ENCODE measurements around the gene KRT16.

KRT16 gene

GRCh38 chr17:41627316-41628072 is 14.9 kb upstream of the KRT16 start:
- TF ChIP-seq CREB1 (IDR thresholded peaks at IDR 0.05; ENCODE audit: low read depth) (no peak), REST (IDR thresholded peaks at IDR 0.05; ENCODE audit: low read depth) (no peak), NFIC (IDR thresholded peaks at IDR 0.05) (no peak), FOXM1 (IDR thresholded peaks at IDR 0.05; ENCODE audit: borderline replicate concordance, low read depth) (no peak), ZBTB7A (IDR thresholded peaks at IDR 0.05; ENCODE audit: low read depth) (no peak), CEBPB (IDR thresholded peaks at IDR 0.05) (no peak), EGR1 (IDR thresholded peaks at IDR 0.05) (no peak), YY1 (IDR thresholded peaks at IDR 0.05; ENCODE audit: low read depth) (no peak), RAD21 (IDR thresholded peaks at IDR 0.05; ENCODE audit: low read depth) (no peak), TAF1 (IDR thresholded peaks at IDR 0.05; ENCODE audit: low read depth) (no peak), TCF12 (IDR thresholded peaks at IDR 0.05; ENCODE audit: low read depth) (no peak), EP300 (IDR thresholded peaks at IDR 0.05; ENCODE audit: borderline replicate concordance) (no peak), TEAD4 (IDR thresholded peaks at IDR 0.05) (no peak)
- TF ChIP-seq, protein P1, sequence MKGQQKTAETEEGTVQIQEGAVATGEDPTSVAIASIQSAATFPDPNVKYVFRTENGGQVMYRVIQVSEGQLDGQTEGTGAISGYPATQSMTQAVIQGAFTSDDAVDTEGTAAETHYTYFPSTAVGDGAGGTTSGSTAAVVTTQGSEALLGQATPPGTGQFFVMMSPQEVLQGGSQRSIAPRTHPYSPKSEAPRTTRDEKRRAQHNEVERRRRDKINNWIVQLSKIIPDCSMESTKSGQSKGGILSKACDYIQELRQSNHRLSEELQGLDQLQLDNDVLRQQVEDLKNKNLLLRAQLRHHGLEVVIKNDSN (IDR thresholded peaks at IDR 0.05): no peak
- TF ChIP-seq, protein P2, sequence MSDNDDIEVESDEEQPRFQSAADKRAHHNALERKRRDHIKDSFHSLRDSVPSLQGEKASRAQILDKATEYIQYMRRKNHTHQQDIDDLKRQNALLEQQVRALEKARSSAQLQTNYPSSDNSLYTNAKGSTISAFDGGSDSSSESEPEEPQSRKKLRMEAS (IDR thresholded peaks at IDR 0.05): no peak

- peak; percentile 33; the same call in 1 of the 2 replicates for TF ChIP-seq TCF12 (IDR thresholded peaks at IDR 0.05; ENCODE audit: low read depth)
- TF ChIP-seq TEAD4 (IDR thresholded peaks at IDR 0.05): peak; percentile 37; the same call in 1 of the 2 replicates
- TF ChIP-seq EP300 (IDR thresholded peaks at IDR 0.05; ENCODE audit: borderline replicate concordance): peak; percentile 56; the same call in 1 of the 2 replicates
These were observed 14.3 kb upstream of the KRT16 start for GRCh38 chr17:41626914-41627295.

- peak; percentile 55; the same call in 1 of the 2 replicates for TF ChIP-seq ZBTB7A (IDR thresholded peaks at IDR 0.05; ENCODE audit: low read depth)
These were observed 13.7 kb upstream of the KRT16 start for GRCh38 chr17:41626028-41626913.

DNA sequence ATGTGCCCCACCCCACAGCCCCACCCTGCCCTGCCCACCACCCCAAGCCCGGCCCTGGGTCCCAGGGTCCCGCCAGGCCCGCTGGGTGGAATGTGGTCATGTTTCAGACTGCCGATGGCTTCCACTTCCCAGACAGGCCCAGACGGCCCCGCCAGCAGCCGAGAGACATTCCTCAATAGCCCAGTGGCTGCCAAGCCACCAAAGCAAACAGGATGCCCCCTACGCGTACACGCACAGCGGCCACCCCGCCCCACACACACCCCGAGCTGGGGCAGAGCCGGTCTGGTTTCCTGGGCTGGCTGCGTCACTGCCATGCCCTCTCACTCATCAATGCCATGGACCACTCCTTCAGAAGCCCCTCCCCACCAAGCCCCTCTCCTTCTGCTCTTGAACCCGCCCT is 13.0 kb upstream of the KRT16 start:
- TF ChIP-seq FOXM1 (IDR thresholded peaks at IDR 0.05; ENCODE audit: borderline replicate concordance, low read depth): peak; percentile 44; the same call in 1 of the 2 replicates
- TF ChIP-seq TEAD4 (IDR thresholded peaks at IDR 0.05): peak; percentile 64
- no peak for TF ChIP-seq YY1 (IDR thresholded peaks at IDR 0.05; ENCODE audit: low read depth)
- no peak for TF ChIP-seq CREB1 (IDR thresholded peaks at IDR 0.05; ENCODE audit: low read depth)
- TF ChIP-seq EP300 (IDR thresholded peaks at IDR 0.05; ENCODE audit: borderline replicate concordance): peak; percentile 82
- TF ChIP-seq TCF12 (IDR thresholded peaks at IDR 0.05; ENCODE audit: low read depth): peak; percentile 80
- TF ChIP-seq ZBTB7A (IDR thresholded peaks at IDR 0.05; ENCODE audit: low read depth): 0 out of 2 replicates have a peak, but pooled peaks have one; percentile 6
- no peak for TF ChIP-seq EGR1 (IDR thresholded peaks at IDR 0.05)
- TF ChIP-seq NFIC (IDR thresholded peaks at IDR 0.05): peak; percentile 74
- no peak for TF ChIP-seq TAF1 (IDR thresholded peaks at IDR 0.05; ENCODE audit: low read depth)
- no peak for TF ChIP-seq CEBPB (IDR thresholded peaks at IDR 0.05)
- TF ChIP-seq, protein P2 (IDR thresholded peaks at IDR 0.05): no peak
- TF ChIP-seq RAD21 (IDR thresholded peaks at IDR 0.05; ENCODE audit: low read depth): no peak

- TF ChIP-seq TAF1 (IDR thresholded peaks at IDR 0.05; ENCODE audit: low read depth): no peak
- TF ChIP-seq CREB1 (IDR thresholded peaks at IDR 0.05; ENCODE audit: low read depth): 0 out of 2 replicates have a peak, but pooled peaks have one; percentile 28
- no peak for TF ChIP-seq FOXM1 (IDR thresholded peaks at IDR 0.05; ENCODE audit: borderline replicate concordance, low read depth)
- no peak for TF ChIP-seq ZBTB7A (IDR thresholded peaks at IDR 0.05; ENCODE audit: low read depth)
- TF ChIP-seq, protein P1 (IDR thresholded peaks at IDR 0.05): peak; percentile 57; the same call in 1 of the 2 replicates
- TF ChIP-seq, protein P2 (IDR thresholded peaks at IDR 0.05): peak; percentile 90
- no peak for TF ChIP-seq RAD21 (IDR thresholded peaks at IDR 0.05; ENCODE audit: low read depth)
- peak; percentile 90 for TF ChIP-seq TCF12 (IDR thresholded peaks at IDR 0.05; ENCODE audit: low read depth)
- TF ChIP-seq EP300 (IDR thresholded peaks at IDR 0.05; ENCODE audit: borderline replicate concordance): peak; percentile 71
- TF ChIP-seq CEBPB (IDR thresholded peaks at IDR 0.05): peak; percentile 71; the same call in 1 of the 2 replicates
- TF ChIP-seq REST (IDR thresholded peaks at IDR 0.05; ENCODE audit: low read depth): peak; percentile 73
- TF ChIP-seq EGR1 (IDR thresholded peaks at IDR 0.05): no peak
- TF ChIP-seq TEAD4 (IDR thresholded peaks at IDR 0.05): peak; percentile 72
- no peak for TF ChIP-seq YY1 (IDR thresholded peaks at IDR 0.05; ENCODE audit: low read depth)
- TF ChIP-seq NFIC (IDR thresholded peaks at IDR 0.05): peak; percentile 93
These were observed 11.9 kb upstream of the KRT16 start, which contains the start of gene KRT17 for GRCh38 chr17:41624208-41625101. Gene KRT17 (minus strand): TSS chr17:41624575. CDS start chr17:41624509, 66 bp downstream.
